Measurements from ENCODE around the gene EEPD1.

The EEPD1 gene

GRCh38 chr7:36291387-36292316, 138.6 kb downstream of the EEPD1 start:
- peak overlapping the region; percentile 81 to 91 for H3K27ac ChIP-seq
- H3K4me3 ChIP-seq: peak overlapping the region; percentile 66
- DNase-seq (ENCODE audit: low spot score): peak; percentile 87
- TF ChIP-seq, protein P1, sequence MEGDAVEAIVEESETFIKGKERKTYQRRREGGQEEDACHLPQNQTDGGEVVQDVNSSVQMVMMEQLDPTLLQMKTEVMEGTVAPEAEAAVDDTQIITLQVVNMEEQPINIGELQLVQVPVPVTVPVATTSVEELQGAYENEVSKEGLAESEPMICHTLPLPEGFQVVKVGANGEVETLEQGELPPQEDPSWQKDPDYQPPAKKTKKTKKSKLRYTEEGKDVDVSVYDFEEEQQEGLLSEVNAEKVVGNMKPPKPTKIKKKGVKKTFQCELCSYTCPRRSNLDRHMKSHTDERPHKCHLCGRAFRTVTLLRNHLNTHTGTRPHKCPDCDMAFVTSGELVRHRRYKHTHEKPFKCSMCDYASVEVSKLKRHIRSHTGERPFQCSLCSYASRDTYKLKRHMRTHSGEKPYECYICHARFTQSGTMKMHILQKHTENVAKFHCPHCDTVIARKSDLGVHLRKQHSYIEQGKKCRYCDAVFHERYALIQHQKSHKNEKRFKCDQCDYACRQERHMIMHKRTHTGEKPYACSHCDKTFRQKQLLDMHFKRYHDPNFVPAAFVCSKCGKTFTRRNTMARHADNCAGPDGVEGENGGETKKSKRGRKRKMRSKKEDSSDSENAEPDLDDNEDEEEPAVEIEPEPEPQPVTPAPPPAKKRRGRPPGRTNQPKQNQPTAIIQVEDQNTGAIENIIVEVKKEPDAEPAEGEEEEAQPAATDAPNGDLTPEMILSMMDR (IDR thresholded peaks at IDR 0.05): peak; percentile 98

GRCh38 chr7:36295090-36295489, 142.0 kb downstream of the EEPD1 start:
- Histone ChIP-seq H3K27ac (no peak overlapping the region), H3K4me3 (no peak overlapping the region)
- DNase-seq (ENCODE audit: low spot score): no peak
- TF ChIP-seq, protein P1 (IDR thresholded peaks at IDR 0.05): no peak

- H3K4me3 ChIP-seq: no peak overlapping the region
- DNase-seq (ENCODE audit: low spot score): no peak
- H3K27ac ChIP-seq: no peak overlapping the region
- TF ChIP-seq, protein P1 (IDR thresholded peaks at IDR 0.05): no peak
Measured at GRCh38 chr7:36296284-36296683, 143.2 kb downstream of the EEPD1 start.

GRCh38 chr7:36297364-36298009, 144.4 kb downstream of the EEPD1 start:
- Histone ChIP-seq H3K27ac (no peak overlapping the region), H3K4me3 (no peak overlapping the region)
- TF ChIP-seq, protein P1 (IDR thresholded peaks at IDR 0.05): no peak
- DNase-seq (ENCODE audit: low spot score): no peak

GRCh38 chr7:36298106-36298505, 145.1 kb downstream of the EEPD1 start:
- no peak for DNase-seq (ENCODE audit: low spot score)
- TF ChIP-seq, protein P1 (IDR thresholded peaks at IDR 0.05): no peak
- Histone ChIP-seq H3K27ac (no peak overlapping the region), H3K4me3 (no peak overlapping the region)

DNA sequence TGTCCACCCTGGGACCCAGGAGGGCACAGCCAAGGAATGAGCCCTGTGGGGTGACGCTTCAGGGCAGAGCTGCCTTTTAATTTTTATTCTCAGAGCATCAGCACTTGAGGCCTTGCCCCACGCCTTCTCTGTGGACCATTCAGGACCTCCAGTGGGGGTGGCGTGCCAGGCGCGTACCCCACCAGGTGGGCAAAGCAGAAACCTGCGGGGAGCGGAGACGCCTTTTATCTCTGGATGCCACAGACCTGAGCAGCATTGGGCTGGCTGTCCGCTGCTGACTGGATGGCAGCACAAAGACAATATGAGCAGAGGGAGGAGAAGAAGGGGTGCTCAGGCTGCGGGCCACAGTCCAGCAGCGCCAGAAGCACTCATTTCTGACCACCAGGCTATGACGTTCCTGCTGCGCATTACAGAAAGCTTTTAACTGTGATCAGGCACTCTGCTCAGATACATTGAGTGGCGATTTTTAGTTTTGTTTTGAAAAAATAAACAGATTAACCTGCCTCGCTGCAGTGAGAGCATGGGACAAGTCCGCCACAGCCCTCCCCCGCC, 146.2 kb downstream of the EEPD1 start:
- H3K4me3 ChIP-seq: no peak overlapping the region
- H3K27ac ChIP-seq: no peak overlapping the region
- DNase-seq (ENCODE audit: low spot score): no peak
- TF ChIP-seq, protein P1 (IDR thresholded peaks at IDR 0.05): no peak

All from coronary artery (tissue), 2 donors.